ENCODE results near the gene PARVB.

PARVB gene

GRCh38 chr22:44173154-44173553 lies 149.1 kb downstream of the PARVB start:
- peaks cover 3% of the 10 kb centered on the region; the same call in 1 of the 2 replicates for H3K27me3 ChIP-seq
- no peaks in the 10 kb centered on the region for H3K36me3 ChIP-seq
- DNase-seq: no peak
- no peak overlapping the region for H3K4me3 ChIP-seq (ENCODE audit: low read depth, low read length)
- no peaks in the 10 kb centered on the region for H3K9me3 ChIP-seq
- TF ChIP-seq, protein P1, sequence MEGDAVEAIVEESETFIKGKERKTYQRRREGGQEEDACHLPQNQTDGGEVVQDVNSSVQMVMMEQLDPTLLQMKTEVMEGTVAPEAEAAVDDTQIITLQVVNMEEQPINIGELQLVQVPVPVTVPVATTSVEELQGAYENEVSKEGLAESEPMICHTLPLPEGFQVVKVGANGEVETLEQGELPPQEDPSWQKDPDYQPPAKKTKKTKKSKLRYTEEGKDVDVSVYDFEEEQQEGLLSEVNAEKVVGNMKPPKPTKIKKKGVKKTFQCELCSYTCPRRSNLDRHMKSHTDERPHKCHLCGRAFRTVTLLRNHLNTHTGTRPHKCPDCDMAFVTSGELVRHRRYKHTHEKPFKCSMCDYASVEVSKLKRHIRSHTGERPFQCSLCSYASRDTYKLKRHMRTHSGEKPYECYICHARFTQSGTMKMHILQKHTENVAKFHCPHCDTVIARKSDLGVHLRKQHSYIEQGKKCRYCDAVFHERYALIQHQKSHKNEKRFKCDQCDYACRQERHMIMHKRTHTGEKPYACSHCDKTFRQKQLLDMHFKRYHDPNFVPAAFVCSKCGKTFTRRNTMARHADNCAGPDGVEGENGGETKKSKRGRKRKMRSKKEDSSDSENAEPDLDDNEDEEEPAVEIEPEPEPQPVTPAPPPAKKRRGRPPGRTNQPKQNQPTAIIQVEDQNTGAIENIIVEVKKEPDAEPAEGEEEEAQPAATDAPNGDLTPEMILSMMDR (IDR thresholded peaks at IDR 0.05; ENCODE audit: low read depth, low read length): no peak
- no peaks in the 10 kb centered on the region for H3K4me1 ChIP-seq

GRCh38 chr22:44175676-44176075 lies 151.6 kb downstream of the PARVB start:
- Histone ChIP-seq H3K4me1 (no peaks in the 10 kb centered on the region), H3K36me3 (no peaks in the 10 kb centered on the region), H3K9me3 (no peaks in the 10 kb centered on the region), H3K4me3 (ENCODE audit: low read depth, low read length) (no peak overlapping the region), H3K27me3 (peaks cover 22% of the 10 kb centered on the region)
- TF ChIP-seq, protein P1 (IDR thresholded peaks at IDR 0.05; ENCODE audit: low read depth, low read length): no peak
- no peak for DNase-seq

- Histone ChIP-seq H3K4me3 (ENCODE audit: low read depth, low read length) (no peak overlapping the region), H3K4me1 (no peaks in the 10 kb centered on the region), H3K27me3 (peaks cover 28% of the 10 kb centered on the region), H3K36me3 (no peaks in the 10 kb centered on the region), H3K9me3 (no peaks in the 10 kb centered on the region)
- TF ChIP-seq, protein P1 (IDR thresholded peaks at IDR 0.05; ENCODE audit: low read depth, low read length): no peak
- no peak for DNase-seq
Measured at GRCh38 chr22:44179196-44179988, 155.3 kb downstream of the PARVB start.

GRCh38 chr22:44179989-44180705 lies 156.0 kb downstream of the PARVB start:
- TF ChIP-seq, protein P1 (IDR thresholded peaks at IDR 0.05; ENCODE audit: low read depth, low read length): no peak
- H3K4me3 ChIP-seq (ENCODE audit: low read depth, low read length): no peak overlapping the region
- no peaks in the 10 kb centered on the region for H3K4me1 ChIP-seq

GRCh38 chr22:44180706-44181032 lies 156.6 kb downstream of the PARVB start, which contains the start of gene PARVG:
Gene PARVG (plus strand): TSS chr22:44180925. CDS start chr22:44183330, 2,405 bp downstream.
- H3K4me1 ChIP-seq: no peaks in the 10 kb centered on the region
- DNase-seq: no peak
- TF ChIP-seq, protein P1 (IDR thresholded peaks at IDR 0.05; ENCODE audit: low read depth, low read length): no peak
- peaks cover 28% of the 10 kb centered on the region for H3K27me3 ChIP-seq
- no peak within 1 kb of the TSS for H3K4me3 ChIP-seq (ENCODE audit: low read depth, low read length)
- H3K36me3 ChIP-seq: no peaks in the 10 kb centered on the region
- H3K9me3 ChIP-seq: no peaks in the 10 kb centered on the region

More at GRCh38 chr22:44179989-44180705, 156.0 kb downstream of the PARVB start:
- H3K36me3 ChIP-seq: no peaks in the 10 kb centered on the region
- DNase-seq: no peak
- H3K27me3 ChIP-seq: peaks cover 28% of the 10 kb centered on the region
- no peaks in the 10 kb centered on the region for H3K9me3 ChIP-seq
